G401.6 (cell line): Measurements from ENCODE around the gene WNK2.
"Not testable (repeated sequence)": the region's sequence is repeated elsewhere in the genome, so short reads cannot be mapped to it uniquely, and the experiment has no call there.

ENCODE experiments used
- FAIRE-seq: peaks from 2 replicates; lab custom pipeline; 2012; peaks lifted over from hg19 to GRCh38; lab: Jason Lieb, UNC

The WNK2 gene

DNA sequence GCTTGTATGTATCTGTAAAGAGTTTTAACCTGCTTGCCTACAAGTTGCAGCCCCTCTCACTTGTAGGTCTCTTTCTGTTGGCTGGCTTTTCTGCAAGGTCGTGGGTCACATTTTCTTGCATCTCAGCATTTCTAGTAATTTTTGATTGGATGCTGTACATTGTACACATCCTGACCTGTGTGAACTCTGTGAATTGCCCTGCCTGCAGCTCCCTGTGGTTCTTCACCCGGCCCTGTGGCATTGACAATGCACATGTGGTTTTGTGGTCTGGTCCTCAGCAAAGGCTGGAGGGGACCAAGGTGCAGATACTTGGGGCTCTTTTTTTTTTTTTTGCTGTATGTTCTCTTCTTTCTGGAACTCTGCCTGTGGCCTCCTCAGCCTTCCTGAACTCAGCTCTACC lies 53.6 kb downstream of the WNK2 start:
- no peak for FAIRE-seq

- no peak for FAIRE-seq
These were observed 55.3 kb downstream of the WNK2 start for GRCh38 chr9:93238953-93239925.

GRCh38 chr9:93240891-93241334 lies 57.0 kb downstream of the WNK2 start:
- no peak for FAIRE-seq

DNA sequence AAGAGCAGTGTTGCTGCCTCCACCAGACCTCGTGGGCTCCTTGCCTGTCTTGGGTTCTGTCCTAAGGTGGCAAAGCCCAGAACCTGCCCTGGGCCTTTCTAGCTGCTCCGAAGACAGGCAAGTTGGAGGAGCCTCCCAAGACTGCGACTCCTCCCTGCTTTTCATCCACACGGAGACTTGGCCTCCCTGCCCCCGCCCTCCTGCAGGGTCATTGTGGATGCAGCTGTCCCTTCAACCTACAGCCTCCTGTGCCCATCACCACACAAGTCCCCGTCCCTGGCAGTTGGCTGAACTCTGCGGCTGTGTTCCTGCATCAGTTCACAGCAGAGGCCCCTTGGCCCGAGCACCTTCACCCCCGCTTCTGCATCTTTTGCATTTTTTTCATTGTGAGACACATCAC lies 59.2 kb downstream of the WNK2 start:
- FAIRE-seq = no peak

DNA sequence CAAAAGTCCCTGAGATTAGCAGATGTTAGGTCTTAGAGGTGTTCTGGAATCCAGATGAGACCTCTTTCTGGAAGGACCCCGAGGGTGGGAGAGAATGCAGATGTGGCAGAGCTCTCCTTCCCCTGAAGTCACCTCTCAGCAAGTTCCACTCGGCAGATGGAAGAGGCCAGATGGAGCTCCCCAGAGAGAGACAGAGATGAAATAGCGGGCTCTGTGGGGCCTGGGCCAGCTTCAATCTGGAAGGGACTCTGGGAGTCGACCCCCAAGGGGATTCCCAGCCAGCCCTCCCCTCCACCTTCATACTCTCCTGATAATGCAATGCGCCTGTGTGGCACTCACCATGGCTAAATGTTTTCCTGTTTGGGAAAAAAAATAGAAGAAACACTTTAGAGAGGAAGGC lies 60.2 kb downstream of the WNK2 start:
- no peak for FAIRE-seq

DNA sequence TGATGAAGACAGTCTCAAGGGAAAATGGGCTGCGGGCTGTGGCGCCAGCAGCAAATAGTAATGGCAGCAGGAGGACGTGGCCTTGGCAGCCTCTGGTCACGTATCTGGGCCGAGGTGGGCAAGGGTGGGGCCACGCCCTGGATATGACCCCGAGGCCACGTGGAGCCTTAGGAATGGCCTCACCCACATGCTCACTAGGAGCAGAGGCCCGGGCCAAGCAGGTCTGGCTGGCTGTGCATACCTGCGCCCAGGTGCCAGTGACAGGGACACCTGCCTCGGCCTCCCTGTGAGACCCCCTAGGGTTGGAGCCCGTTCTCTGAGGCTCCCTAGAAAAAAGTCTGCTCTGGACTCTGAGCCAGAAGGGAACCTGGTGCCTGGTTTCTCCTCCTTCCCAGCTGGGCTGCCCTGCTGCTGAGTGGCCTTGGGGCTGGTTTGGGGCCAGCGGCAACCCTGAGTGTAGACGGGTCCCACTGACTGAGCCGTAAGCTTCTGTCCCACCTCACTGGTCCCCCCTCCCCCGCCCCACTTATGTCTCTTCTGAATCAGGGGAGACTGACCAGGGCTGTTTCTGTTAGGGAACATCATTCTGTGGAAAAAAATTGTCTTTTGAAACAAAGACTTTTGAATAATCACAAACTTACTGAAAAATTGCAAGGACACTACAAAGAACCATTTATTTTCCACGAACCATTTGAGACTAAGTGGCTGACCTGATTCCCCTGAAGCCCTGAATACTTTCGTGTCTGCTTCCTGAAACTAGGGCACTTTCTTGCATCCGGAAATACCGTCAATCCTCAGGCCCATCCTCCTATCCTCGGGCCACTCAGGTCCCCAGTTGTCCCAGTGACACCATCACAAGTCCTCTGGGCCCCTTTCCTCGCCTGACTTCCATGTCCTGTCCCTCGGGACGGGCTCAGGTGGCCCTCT lies 60.8 kb downstream of the WNK2 start:
- FAIRE-seq = no peak

- FAIRE-seq = no peak
These were observed 61.6 kb downstream of the WNK2 start for GRCh38 chr9:93245437-93245970.

DNA sequence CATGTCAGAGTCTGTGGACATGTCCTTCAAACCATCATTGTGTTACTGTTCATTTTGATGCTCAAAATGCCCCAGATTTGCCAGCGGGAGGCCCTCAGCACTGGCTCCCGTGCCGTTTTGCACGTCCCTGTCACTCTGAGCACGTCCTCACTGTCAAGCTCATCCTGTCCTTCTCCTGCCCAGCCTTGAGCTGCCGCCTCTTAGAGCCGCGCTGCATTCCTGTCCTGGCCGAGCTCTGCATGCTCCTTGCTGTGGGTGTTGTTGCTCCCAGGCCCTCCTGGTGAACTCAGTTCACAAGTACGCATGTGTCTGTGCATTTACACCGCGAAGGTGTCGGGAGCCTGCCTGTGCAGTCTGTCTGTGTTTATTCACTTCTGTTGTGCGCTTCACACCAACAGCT lies 62.2 kb downstream of the WNK2 start:
- no peak for FAIRE-seq

DNA sequence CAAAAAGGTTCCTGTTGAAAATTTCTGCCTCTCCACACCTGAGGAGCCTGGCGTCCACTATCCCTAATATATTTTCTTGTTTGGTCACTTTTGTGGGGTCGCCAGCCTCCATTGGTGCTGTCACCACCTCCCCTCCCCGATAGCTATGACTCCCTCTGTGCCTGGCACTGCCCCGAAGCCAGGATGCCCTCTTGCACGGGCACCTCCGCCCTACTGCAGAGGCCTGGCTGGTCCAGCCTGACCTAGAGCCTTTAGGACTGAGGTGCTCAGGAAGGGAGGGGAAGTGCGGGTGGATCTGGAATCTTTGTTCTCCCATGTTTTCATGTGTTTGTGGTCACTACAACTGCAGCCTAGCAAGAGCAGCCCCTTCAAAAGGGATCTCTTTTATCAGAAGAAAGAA lies 62.6 kb downstream of the WNK2 start:
- no peak for FAIRE-seq

DNA sequence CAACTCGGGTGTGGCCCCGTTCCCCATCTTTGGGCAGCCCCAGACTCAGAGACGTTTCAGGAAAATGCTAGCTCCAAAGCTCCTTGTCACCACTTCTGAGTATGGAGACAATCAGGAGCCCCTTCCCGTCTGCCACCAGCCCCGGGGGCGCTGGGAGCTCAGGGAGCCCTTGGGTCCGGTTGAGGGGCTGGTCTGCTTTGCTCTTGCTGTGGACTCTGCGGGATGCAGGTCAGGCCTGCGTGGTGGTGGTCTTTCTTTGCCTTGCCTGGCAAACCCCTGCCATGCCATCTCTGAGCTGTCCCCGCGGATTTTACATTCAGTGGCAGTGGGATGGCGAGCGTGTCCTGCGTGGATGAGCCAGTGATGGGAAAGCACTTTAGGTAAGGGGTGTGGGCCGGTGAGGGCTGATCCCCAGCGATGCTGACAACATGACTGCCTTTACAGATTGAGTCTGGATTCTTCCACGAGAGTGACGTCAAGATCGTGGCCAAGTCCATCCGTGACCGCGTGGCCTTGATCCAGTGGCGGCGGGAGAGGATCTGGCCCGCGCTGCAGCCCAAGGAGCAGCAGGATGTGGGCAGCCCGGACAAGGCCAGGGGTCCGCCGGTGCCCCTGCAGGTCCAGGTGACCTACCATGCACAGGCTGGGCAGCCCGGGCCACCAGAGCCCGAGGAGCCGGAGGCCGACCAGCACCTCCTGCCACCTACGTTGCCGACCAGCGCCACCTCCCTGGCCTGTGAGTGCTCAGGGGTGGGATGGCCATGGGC lies 63.3 kb downstream of the WNK2 start:
- FAIRE-seq = no peak

DNA sequence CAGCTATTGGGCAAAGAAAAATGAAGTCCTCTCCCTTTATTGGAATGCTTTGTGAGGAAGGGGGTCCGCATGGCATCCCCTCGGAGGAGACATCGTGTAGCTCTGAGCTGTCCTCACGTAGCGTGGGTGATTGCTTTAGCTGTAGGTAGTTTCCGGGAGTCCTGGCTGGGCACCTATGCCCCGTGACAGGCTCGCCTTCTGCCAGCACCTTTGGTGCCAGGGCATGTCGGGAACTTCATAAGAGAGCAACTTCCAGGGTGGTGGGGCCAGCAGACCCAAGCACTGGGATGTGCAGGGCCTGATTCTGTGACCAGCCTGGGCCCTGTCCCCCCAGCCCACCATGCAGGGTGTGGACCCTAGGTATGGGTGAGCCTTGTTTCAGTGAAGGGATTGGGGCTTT lies 64.0 kb downstream of the WNK2 start:
- no peak for FAIRE-seq

DNA sequence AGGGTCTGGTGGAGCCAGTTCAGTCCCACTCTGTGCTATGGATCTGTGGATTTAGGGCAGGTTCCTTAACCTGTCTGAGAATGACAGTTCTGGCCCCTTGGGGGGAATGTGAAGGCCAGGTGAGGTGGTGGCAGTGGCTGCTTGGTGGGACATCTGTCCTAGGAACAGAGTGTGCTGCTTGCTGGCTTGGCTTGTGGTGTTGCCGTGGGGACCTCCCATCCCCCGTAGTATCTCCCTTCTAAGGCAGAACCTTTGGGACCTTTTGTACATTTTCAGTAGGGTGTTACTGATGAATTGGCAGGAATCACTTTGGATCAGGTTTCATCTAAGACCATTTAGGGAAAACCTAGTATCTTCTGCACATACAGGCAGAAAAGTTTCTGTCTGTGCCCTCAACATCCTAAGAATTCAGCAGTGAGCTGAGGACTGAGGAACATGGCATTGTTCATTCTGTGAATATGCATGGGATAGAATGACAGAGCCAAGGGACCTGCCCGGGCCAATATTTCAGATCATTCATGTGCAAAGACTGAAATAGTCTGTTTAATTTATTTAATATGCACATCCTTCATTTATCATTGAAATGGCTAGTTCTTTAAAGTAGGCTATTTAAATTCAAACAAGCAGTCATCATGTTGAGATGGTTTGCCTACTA lies 64.6 kb downstream of the WNK2 start:
- FAIRE-seq = no peak

DNA sequence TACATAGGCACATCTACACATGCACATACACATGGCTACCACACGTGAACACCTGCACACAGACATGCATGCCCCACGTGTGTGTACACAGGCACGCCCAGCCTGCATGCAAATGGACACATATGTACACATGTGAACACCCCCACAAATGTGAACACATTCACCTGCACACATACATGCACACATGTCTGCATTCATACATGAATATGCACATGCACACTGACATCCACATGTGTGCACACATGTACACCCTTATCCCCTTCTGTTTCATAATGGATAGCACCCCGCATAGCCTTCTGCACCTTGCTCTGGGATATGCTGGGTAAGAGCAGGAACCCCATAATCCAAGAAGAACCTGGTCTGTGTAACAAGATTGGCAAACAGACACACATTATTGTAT lies 66.2 kb downstream of the WNK2 start:
- FAIRE-seq = no peak

- not testable (repeated sequence) for FAIRE-seq
These were observed 67.4 kb downstream of the WNK2 start for GRCh38 chr9:93251309-93251708.

DNA sequence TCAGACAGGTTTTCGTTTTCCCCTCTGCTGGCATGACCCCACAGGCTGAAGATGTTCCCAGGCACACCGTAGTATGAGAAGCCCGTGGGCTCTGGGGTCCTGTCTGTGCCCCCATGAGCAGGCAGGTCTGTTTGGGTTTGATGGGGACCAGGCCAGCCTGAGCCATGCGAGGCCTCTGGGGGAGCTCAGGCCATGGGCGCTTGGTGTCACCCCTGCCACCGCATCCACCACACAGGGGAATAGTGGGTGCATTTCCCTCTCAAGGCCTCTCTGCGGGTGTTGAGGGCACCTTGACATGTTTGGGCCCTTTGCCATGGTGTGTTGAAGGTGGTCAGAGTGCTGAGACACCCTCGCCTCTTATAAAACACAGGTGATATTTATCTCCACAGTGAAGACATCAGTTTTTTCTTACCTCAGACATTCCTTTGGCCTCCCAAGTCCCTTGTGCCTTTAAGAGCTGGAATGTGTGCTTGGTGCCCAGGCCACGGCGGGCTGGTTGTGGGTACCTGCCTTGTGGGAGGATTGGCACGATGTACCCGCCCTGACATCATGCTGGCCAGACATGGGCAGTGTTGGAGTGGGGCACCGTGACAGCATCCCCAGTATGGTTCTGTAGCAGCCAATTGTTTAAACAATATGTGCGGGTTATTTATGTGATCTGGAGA lies 68.3 kb downstream of the WNK2 start:
- FAIRE-seq = no peak

DNA sequence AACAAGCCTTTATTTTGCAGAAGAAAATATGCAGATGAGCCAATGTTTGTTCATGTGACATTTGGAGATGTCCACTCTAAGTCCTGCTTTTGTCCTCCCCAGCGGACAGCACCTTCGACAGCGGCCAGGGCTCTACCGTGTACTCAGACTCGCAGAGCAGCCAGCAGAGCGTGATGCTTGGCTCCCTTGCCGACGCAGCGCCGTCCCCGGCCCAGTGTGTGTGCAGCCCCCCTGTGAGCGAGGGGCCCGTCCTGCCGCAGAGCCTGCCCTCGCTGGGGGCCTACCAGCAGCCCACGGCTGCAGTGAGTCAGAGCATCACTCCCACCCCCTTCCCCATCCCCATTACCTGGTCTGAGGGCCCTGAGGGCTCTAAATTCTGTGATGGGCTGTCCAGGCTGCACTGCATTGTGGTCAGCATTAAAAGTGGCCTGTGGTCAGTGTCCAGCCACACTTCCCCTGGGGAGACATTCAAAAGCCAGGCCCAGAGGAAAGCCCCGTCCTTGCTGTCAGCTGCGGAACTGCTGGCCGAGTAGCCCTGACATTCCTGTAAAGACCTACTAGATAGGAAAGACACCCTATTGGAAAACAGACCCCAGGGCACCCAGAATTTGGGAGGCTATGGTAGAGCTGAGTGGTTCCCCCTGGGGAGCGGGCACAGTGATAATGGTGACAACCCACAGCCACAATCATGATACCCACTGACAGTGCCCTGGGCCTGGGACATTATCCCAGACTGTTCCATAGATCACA lies 69.0 kb downstream of the WNK2 start:
- FAIRE-seq = no peak

DNA sequence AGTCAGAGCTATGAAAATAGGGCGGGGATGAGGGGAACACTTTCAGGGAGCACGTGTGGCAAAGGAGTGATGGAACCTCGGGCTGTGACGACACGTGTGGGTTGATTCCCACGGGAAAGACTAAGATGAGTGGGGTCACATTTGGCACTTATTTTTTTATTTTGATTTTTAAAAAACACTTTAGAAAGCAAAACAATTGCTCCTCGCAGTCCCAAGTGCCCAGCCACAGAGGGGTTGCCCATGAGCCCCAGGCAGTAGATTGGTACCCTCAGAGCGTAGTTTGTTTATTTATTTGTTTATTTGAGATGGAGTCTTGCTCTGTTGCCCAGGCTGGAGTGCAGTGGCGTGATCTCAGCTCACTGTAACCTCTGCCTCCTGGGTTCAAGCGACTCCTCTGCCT lies 69.7 kb downstream of the WNK2 start:
- FAIRE-seq = no peak

GRCh38 chr9:93254061-93254481 lies 70.1 kb downstream of the WNK2 start:
- no peak for FAIRE-seq

- no peak for FAIRE-seq
These were observed 71.0 kb downstream of the WNK2 start for GRCh38 chr9:93254806-93255493.

DNA sequence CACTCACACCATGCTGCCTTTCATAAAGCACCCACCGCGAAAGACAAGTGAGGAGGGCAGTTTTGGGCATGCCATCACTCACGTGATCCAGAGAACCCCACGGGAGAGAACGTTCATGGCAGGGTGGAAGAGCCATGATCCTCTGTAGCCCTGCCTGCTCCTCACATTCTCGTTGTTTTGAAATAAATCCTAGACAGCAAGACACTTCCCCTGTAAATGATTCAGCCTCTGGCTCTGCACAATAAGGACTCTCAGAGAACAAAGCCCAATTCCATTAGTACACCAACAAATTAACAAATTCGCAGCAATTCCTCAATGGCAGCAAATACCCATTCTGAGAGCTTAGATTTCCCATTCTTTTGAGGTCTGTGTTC lies 71.5 kb downstream of the WNK2 start:
- no peak for FAIRE-seq
